Keratinocyte (primary cell): Measurements from ENCODE around the gene CNGA1. TPM values are rescaled to one million over a fixed set of nuclear protein-coding genes. Genes with fewer than 3 reads are reported as not detected.

Experiments
- DNase-seq: peaks from one replicate; pipeline ENCODE4 v3.0.0-alpha.2; 2011; ENCODE audit warnings: low read depth, missing footprints, low spot score
- FAIRE-seq: peaks from 2 replicates; lab custom pipeline; 2011; peaks lifted over from hg19 to GRCh38; lab: Jason Lieb, UNC
- H2AFZ ChIP-seq: 2 replicates; pipeline ENCODE4 v1.6.0; 2012; ENCODE audit warnings: low read length, control low read depth, inconsistent platforms; ENCODE audit not compliant: control insufficient read depth
- H3K27ac ChIP-seq: 2 replicates; pipeline ENCODE4 v1.5.1; 2011; ENCODE audit warnings: low read length; ENCODE audit not compliant: control insufficient read depth, insufficient read depth
- H3K27me3 ChIP-seq: 3 replicates; pipeline ENCODE4 v1.6.0; 2011; ENCODE audit warnings: low read length; ENCODE audit not compliant: control insufficient read depth, insufficient read depth; ENCODE audit errors: extremely low read depth
- H3K36me3 ChIP-seq, 2 experiments: 2 replicates in 1 of 2; 3 replicates in 1 of 2; pipeline ENCODE4 v1.5.1; 2011; ENCODE audit warnings: low read length in 2 of 2, mild to moderate bottlenecking in 1 of 2; ENCODE audit not compliant: control insufficient read depth in 2 of 2, insufficient read depth in 2 of 2; ENCODE audit errors: extremely low read depth in 1 of 2
- H3K4me1 ChIP-seq: 3 replicates; pipeline ENCODE4 v1.5.1; 2011; ENCODE audit warnings: low read length; ENCODE audit not compliant: control insufficient read depth, insufficient read depth; ENCODE audit errors: extremely low read depth
- H3K4me2 ChIP-seq: 3 replicates; pipeline ENCODE4 v1.6.0; 2011; ENCODE audit warnings: low read depth, low read length; ENCODE audit not compliant: control insufficient read depth, insufficient read depth; ENCODE audit errors: extremely low read depth
- H3K4me3 ChIP-seq, 3 experiments: fragments of 200-600 bp in 1 of 3; sonication (generic) in 1 of 3; 2 replicates in 2 of 3; 3 replicates in 1 of 3; pipeline ENCODE4 v1.5.1; 2011 to 2016; ENCODE audit warnings: low read length in 3 of 3, mild to moderate bottlenecking in 3 of 3, control low read depth in 2 of 3, inconsistent platforms in 1 of 3, low read depth in 1 of 3, mixed read lengths in 1 of 3, mixed run types in 1 of 3, moderate library complexity in 1 of 3; ENCODE audit not compliant: control insufficient read depth in 2 of 3, insufficient read depth in 2 of 3; ENCODE audit errors: extremely low read depth in 1 of 3
- H3K79me2 ChIP-seq: 2 replicates; pipeline ENCODE4 v1.6.0; 2012; ENCODE audit warnings: low read length; ENCODE audit not compliant: control insufficient read depth, insufficient read depth
- H3K9ac ChIP-seq: 3 replicates; pipeline ENCODE4 v1.6.0; 2011; ENCODE audit warnings: low read length; ENCODE audit not compliant: control insufficient read depth, insufficient read depth; ENCODE audit errors: extremely low read depth
- H3K9me1 ChIP-seq: 3 replicates; pipeline ENCODE4 v1.6.0; 2011; ENCODE audit warnings: low read length; ENCODE audit not compliant: control insufficient read depth, insufficient read depth; ENCODE audit errors: extremely low read depth
- H3K9me3 ChIP-seq: 2 replicates; pipeline ENCODE4 v1.5.1; 2012; ENCODE audit warnings: low read depth, low read length; ENCODE audit not compliant: control insufficient read depth
- H4K20me1 ChIP-seq: 3 replicates; pipeline ENCODE4 v1.6.0; 2011; ENCODE audit warnings: low read length; ENCODE audit not compliant: control insufficient read depth, insufficient read depth; ENCODE audit errors: extremely low read depth
- CTCF ChIP-seq, 3 experiments: IDR thresholded peaks in 1 of 3; conservative IDR thresholded peaks in 1 of 3; optimal IDR thresholded peaks in 1 of 3; 2 replicates in 2 of 3; 3 replicates in 1 of 3; pipeline versions ENCODE3 to v1.5.1; 2011; ENCODE audit warnings: low read length in 3 of 3, mild to moderate bottlenecking in 3 of 3, moderate library complexity in 2 of 3, control low read depth in 1 of 3, inconsistent platforms in 1 of 3; ENCODE audit not compliant: insufficient read depth in 2 of 3; ENCODE audit errors: extremely low read depth in 1 of 3
- EZH2 ChIP-seq: IDR thresholded peaks from one replicate; pipeline ENCODE4 v1.6.1; 2012; ENCODE audit warnings: inconsistent platforms, mild to moderate bottlenecking, low read length, moderate library complexity
- dilution Hi-C: fragments of 300-500 bp; cut with MboI; formaldehyde crosslinking; loops from one replicate; pipeline ENCODE4 v1.7.0; 2020; ENCODE audit warnings: low sequenced_read_pairs; ENCODE audit not compliant: extremely low pct_ligation_motif_present
- polyA plus RNA-seq, 5 experiments: library from polyadenylated mRNA; depleted of rRNA in 3 of 5; stranded (reverse) in 3 of 5; stranded (forward) in 1 of 5; unstranded in 1 of 5; fragments of >200 nt; gene quantifications; 1 replicate in 1 of 5; 2 replicates in 3 of 5; 3 replicates in 1 of 5; pipeline versions ENCODE4 v1.2.1 to v1.2.3, GENCODE V29; 2011 to 2012; ENCODE audit warnings: missing spikeins in 2 of 5, low read depth in 1 of 5, low replicate concordance in 1 of 5

CNGA1 gene
- polyA plus RNA-seq, 1 donor (not counting 4 experiments of a cell fraction or from before 2014, with no cell fraction given), result 0.58 TPM

GRCh38 chr4:47933840-47934239, 82.6 kb downstream of the CNGA1 start:
- H3K9ac ChIP-seq, result no peak overlapping the region
- H3K4me2 ChIP-seq, result no peak overlapping the region
- H3K27me3 ChIP-seq, result no peaks in the 10 kb centered on the region
- H3K9me3 ChIP-seq, result no peaks in the 10 kb centered on the region
- H3K79me2 ChIP-seq, result no peaks in the 10 kb centered on the region
- FAIRE-seq (no peak), DNase-seq (no peak)
- TF ChIP-seq CTCF (optimal IDR thresholded peaks at IDR 0.05 in 1 of 3, IDR thresholded peaks at IDR 0.05 in 1 of 3, conservative IDR thresholded peaks at IDR 0.05 in 1 of 3; ENCODE audit: extremely low read depth in 1 of 3, insufficient read depth in 2 of 3, low read length in 3 of 3), result peak in 2 of 3 experiments; percentile 32 to 46
- TF ChIP-seq EZH2, result no peak
- no peaks in the 10 kb centered on the region for H3K36me3 ChIP-seq
- H3K9me1 ChIP-seq, result no peaks in the 10 kb centered on the region
- no peaks in the 10 kb centered on the region for H4K20me1 ChIP-seq
- H3K4me3 ChIP-seq, result no peak overlapping the region
- H2AFZ ChIP-seq, result no peak overlapping the region
- H3K27ac ChIP-seq, result no peak overlapping the region
- H3K4me1 ChIP-seq, result peaks cover 8% of the 10 kb centered on the region
- dilution Hi-C loops, result no loop called here

GRCh38 chr4:47930971-47931804, 85.3 kb downstream of the CNGA1 start:
- Histone ChIP-seq H3K36me3 (no peaks in the 10 kb centered on the region), H2AFZ (no peak overlapping the region), H3K27me3 (no peaks in the 10 kb centered on the region), H3K9me1 (no peaks in the 10 kb centered on the region), H3K4me3 (no peak overlapping the region), H3K4me1 (peaks cover 11% of the 10 kb centered on the region), H4K20me1 (no peaks in the 10 kb centered on the region), H3K27ac (no peak overlapping the region), H3K79me2 (no peaks in the 10 kb centered on the region), H3K9me3 (no peaks in the 10 kb centered on the region), H3K4me2 (no peak overlapping the region), H3K9ac (no peak overlapping the region)
- dilution Hi-C loops, result no loop called here
- DNase-seq (no peak), FAIRE-seq (no peak)
- no peak for TF ChIP-seq CTCF (optimal IDR thresholded peaks at IDR 0.05 in 1 of 3, IDR thresholded peaks at IDR 0.05 in 1 of 3, conservative IDR thresholded peaks at IDR 0.05 in 1 of 3; ENCODE audit: extremely low read depth in 1 of 3, insufficient read depth in 2 of 3, low read length in 3 of 3)
- no peak for TF ChIP-seq EZH2
